Measurements from ENCODE around the gene GAREM1.
"Not testable (repeated sequence)": the region's sequence is repeated elsewhere in the genome, so short reads cannot be mapped to it uniquely, and the experiment has no call there.

Gene GAREM1

GRCh38 chr18:32470714-32471633 lies at the start of gene GAREM1:
GAREM1 (minus strand) TSS chr18:32470882; CDS start chr18:32470428, 454 bp downstream.
- H3K4me3 ChIP-seq (ENCODE audit: low read depth, low read length) = peak within 1 kb of the TSS; percentile 67
- peak; percentile 97 for DNase-seq (ENCODE audit: low read depth)
- TF ChIP-seq, protein P1, sequence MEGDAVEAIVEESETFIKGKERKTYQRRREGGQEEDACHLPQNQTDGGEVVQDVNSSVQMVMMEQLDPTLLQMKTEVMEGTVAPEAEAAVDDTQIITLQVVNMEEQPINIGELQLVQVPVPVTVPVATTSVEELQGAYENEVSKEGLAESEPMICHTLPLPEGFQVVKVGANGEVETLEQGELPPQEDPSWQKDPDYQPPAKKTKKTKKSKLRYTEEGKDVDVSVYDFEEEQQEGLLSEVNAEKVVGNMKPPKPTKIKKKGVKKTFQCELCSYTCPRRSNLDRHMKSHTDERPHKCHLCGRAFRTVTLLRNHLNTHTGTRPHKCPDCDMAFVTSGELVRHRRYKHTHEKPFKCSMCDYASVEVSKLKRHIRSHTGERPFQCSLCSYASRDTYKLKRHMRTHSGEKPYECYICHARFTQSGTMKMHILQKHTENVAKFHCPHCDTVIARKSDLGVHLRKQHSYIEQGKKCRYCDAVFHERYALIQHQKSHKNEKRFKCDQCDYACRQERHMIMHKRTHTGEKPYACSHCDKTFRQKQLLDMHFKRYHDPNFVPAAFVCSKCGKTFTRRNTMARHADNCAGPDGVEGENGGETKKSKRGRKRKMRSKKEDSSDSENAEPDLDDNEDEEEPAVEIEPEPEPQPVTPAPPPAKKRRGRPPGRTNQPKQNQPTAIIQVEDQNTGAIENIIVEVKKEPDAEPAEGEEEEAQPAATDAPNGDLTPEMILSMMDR (IDR thresholded peaks at IDR 0.05; ENCODE audit: low read depth, low read length, missing control alignments) = peak; percentile 59
- in situ Hi-C loops (cut with HindIII; ENCODE audit: low sequenced_read_pairs) = loop anchor here (25.0 kb wide), 1 partner anchor 184 kb away; no protein-coding TSS in a partner anchor

GRCh38 chr18:32511147-32511546 lies 40.5 kb upstream of the GAREM1 start:
- in situ Hi-C loops (cut with HindIII; ENCODE audit: low sequenced_read_pairs) = no loop called here
- DNase-seq (ENCODE audit: low read depth) = no peak
- H3K4me3 ChIP-seq (ENCODE audit: low read depth, low read length) = no peak overlapping the region
- TF ChIP-seq, protein P1 (IDR thresholded peaks at IDR 0.05; ENCODE audit: low read depth, low read length, missing control alignments) = no peak

- no peak overlapping the region for H3K4me3 ChIP-seq (ENCODE audit: low read depth, low read length)
- no peak for DNase-seq (ENCODE audit: low read depth)
- in situ Hi-C loops (cut with HindIII; ENCODE audit: low sequenced_read_pairs) = no loop called here
- TF ChIP-seq, protein P1 (IDR thresholded peaks at IDR 0.05; ENCODE audit: low read depth, low read length, missing control alignments) = no peak
Observed at GRCh38 chr18:32509111-32509510, 38.4 kb upstream of the GAREM1 start.

- TF ChIP-seq, protein P1 (IDR thresholded peaks at IDR 0.05; ENCODE audit: low read depth, low read length, missing control alignments) = no peak
- no peak overlapping the region for H3K4me3 ChIP-seq (ENCODE audit: low read depth, low read length)
- in situ Hi-C loops (cut with HindIII; ENCODE audit: low sequenced_read_pairs) = no loop called here
- DNase-seq (ENCODE audit: low read depth) = no peak
Observed at GRCh38 chr18:32507093-32507492, 36.4 kb upstream of the GAREM1 start.

- in situ Hi-C loops (cut with HindIII; ENCODE audit: low sequenced_read_pairs) = no loop called here
- TF ChIP-seq, protein P1 (IDR thresholded peaks at IDR 0.05; ENCODE audit: low read depth, low read length, missing control alignments) = no peak
- DNase-seq (ENCODE audit: low read depth) = no peak
- H3K4me3 ChIP-seq (ENCODE audit: low read depth, low read length) = no peak overlapping the region
Observed at GRCh38 chr18:32502014-32502413, 31.3 kb upstream of the GAREM1 start.

DNA sequence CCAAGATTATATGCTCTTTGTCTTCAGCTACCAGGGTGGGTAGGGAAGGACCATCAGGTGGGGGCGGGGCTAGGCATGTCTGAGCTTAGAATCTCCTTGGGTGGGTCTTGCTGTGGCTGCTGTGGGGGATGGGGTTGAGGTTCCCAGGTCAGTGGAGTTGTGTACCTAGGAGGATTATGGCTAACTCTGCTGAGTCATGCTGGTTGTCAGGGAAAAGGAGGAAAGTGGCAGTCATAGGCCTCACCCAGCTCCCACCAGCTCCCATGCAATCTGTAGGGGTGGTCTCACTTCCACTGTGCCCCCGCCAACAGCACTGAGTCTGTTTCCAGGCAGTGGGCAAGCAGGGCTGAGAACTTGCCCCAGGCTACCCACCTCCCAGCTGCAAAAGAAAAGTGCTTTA lies 30.6 kb upstream of the GAREM1 start:
- H3K4me3 ChIP-seq (ENCODE audit: low read depth, low read length); DNase-seq (ENCODE audit: low read depth); in situ Hi-C loops (cut with HindIII; ENCODE audit: low sequenced_read_pairs): not testable (repeated sequence)

DNA sequence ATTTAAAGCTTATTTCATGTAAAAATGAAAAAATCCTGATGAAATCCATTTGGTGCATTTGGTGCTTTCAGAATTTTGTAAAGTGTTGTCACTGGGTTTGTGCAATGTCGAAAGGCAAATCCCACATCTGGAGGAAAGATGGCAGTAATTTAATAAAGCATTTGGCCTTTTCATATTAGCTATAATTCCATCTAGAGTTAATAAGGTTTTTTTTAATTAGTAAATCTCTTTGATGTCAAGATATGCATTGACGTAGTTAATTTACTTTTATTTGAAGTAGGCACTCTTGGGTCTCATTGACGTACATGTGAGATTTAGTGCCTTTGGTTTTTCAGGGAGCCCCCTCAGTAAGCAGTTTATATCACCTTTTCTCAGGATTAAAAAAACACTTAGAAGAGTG lies 12.3 kb upstream of the GAREM1 start:
- in situ Hi-C loops (cut with HindIII; ENCODE audit: low sequenced_read_pairs) = no loop called here
- TF ChIP-seq, protein P1 (IDR thresholded peaks at IDR 0.05; ENCODE audit: low read depth, low read length, missing control alignments) = no peak
- DNase-seq (ENCODE audit: low read depth) = no peak
- H3K4me3 ChIP-seq (ENCODE audit: low read depth, low read length) = no peak overlapping the region

All from astrocyte of the cerebellum (primary cell).